Putamen (tissue), 1 donor: Measurements from ENCODE around the gene TRHDE.
"Not testable (repeated sequence)": the region's sequence is repeated elsewhere in the genome, so short reads cannot be mapped to it uniquely, and the experiment has no call there.

ENCODE experiments used
- DNase-seq: peaks from one replicate; pipeline ENCODE4 v3.0.0-alpha.2; 2016; ENCODE audit warnings: low spot score

TRHDE gene

GRCh38 chr12:72642706-72643105, 370.5 kb downstream of the TRHDE start:
- no peak for DNase-seq

DNA sequence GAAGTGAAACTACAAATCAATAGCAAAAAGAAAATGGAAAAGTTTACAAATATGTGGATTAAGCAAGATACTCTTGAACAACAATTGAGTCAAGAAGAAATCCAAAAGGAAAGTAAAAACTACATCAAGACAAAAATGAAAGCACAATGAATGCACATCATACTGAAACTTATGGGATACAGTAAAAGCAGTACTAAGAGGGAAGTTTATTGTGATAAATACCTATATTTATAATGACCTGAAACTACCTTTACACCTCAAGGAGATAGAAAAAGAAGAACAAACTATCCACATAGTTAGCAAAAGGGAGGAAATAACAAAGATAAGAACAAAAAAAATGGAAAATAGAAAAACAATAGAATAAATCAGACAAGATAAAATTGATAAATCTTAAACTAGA, 375.0 kb downstream of the TRHDE start:
- no peak for DNase-seq

- DNase-seq, result no peak
Measured at GRCh38 chr12:72658615-72659014, 386.4 kb downstream of the TRHDE start.

GRCh38 chr12:72660174-72660573, 388.0 kb downstream of the TRHDE start:
- DNase-seq, result not testable (repeated sequence)

- no peak for DNase-seq
Measured at GRCh38 chr12:72673853-72674252, 401.7 kb downstream of the TRHDE start.

- no peak for DNase-seq
Measured at GRCh38 chr12:72676556-72676955, 404.4 kb downstream of the TRHDE start.

DNA sequence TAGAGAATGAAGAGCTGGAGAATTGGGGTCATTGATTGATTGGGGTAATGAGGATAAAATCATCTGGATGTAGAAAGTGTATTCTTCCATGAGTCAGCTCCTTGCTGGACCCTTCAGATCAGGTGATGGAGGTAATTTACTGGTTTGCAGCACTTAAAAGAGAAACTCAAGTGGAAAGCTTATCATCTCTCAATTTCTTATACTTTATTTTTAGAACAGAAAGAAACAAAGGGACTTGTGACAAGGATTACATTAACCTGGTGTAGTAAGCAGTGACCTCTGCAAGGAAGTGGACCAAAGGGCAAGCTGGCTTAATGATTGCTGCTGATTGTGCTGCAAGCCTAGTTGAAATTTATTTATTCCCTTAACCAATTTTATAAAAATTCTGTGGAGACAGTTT, 405.0 kb downstream of the TRHDE start:
- no peak for DNase-seq

GRCh38 chr12:72677846-72678245, 405.7 kb downstream of the TRHDE start:
- no peak for DNase-seq

GRCh38 chr12:72679147-72679757, 407.1 kb downstream of the TRHDE start:
- DNase-seq, result no peak

DNA sequence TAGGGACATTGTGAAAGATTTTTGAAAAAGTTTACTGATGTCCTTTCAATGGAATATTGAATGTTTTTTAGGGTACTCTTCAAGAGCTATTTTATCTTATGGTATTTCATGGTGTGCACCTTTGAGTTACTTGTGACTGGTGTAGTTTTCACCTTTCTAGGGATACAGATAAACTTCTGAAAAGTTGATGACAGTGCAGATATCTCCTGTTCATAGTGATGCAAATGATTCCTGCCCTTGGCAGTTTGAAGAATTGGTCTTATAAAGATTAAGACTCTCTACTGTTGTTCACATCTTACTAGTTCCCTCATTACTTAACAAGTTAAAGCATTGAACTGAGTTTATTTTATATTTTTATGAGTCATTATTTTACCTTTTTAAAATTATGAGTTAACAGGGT, 408.9 kb downstream of the TRHDE start:
- no peak for DNase-seq

GRCh38 chr12:72684491-72684890, 412.3 kb downstream of the TRHDE start:
- DNase-seq, result no peak

DNA sequence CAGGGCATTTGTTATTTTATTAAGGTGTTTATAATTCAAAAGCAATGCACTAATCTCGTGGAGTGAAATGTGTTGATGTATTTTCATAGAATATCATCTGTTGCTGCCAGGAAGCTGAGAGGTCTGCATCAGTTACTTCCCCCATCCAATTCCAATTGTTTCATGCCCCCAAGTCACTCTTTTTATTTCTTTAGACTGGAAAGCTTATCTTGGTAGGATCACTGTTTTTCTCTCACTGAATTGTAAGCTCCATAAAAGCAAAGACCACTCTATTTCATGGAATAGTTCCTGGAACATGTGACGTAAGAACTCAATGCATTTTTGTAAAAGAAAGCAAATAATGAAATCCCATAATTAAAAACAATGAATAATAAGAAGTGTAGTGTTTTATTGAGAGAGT, 420.2 kb downstream of the TRHDE start:
- DNase-seq, result no peak

DNA sequence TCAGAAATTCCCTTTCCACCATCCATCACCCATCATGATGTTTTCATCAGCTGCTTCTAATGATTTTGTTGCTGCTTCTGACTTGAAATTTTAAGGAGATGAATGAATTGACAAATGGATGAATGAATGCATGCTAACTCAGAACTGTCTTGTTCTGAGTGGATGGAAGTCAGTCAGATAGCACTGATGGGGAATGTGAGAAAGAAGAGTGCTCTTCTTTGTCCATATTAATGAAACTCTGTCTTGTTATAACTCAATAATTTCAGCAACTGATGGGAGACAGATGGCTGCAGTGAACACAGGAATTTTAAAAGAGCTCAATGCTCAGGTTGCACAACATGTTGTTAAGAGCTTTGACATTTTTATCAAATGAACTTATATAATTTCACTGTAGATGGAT, 422.0 kb downstream of the TRHDE start:
- no peak for DNase-seq

GRCh38 chr12:72699362-72699761, 427.2 kb downstream of the TRHDE start:
- no peak for DNase-seq

GRCh38 chr12:72712025-72712424, 439.9 kb downstream of the TRHDE start:
- not testable (repeated sequence) for DNase-seq

- no peak for DNase-seq
Measured at GRCh38 chr12:72716221-72716620, 444.1 kb downstream of the TRHDE start.

DNA sequence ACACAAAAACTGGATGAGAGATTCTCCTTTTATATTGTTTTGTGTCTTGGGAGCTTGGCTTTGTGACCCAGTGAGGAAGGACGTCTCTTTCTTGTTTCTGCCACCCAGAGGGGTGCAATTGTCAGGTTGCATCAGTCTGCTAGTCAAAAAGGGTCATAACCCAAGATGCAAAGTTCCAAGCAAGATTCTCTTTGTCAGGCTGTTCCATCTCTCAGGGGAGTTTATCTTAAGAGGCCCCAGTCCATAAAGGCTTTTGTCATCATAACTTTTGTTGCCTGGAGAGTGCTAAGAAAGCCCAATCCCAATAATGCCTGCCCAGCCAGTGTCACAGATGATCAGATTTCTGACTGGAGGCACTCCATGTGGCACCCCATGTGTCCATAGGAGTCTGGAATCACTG, 444.9 kb downstream of the TRHDE start:
- DNase-seq, result no peak
